HG02981 (cell line): Measurements from ENCODE around the gene SLC39A3.
"Not testable (repeated sequence)": the region's sequence is repeated elsewhere in the genome, so short reads cannot be mapped to it uniquely, and the experiment has no call there.

Source experiments
- ATAC-seq: cut with Tn5 transposase; IDR thresholded peaks from one replicate; pipeline ENCODE4 v1.9.1; 2021; ENCODE audit warnings: mild to moderate bottlenecking, moderate library complexity; ENCODE audit not compliant: unreplicated experiment

SLC39A3 gene

GRCh38 chr19:2724148-2724557 lies 15.7 kb downstream of the SLC39A3 start:
- no peak for ATAC-seq

- no peak for ATAC-seq
Measured at GRCh38 chr19:2723747-2724146, 16.1 kb downstream of the SLC39A3 start.

- no peak for ATAC-seq
Measured at GRCh38 chr19:2723345-2723715, 16.5 kb downstream of the SLC39A3 start.

GRCh38 chr19:2722541-2723344 lies 17.1 kb downstream of the SLC39A3 start:
- ATAC-seq: no peak

- no peak for ATAC-seq
Measured at GRCh38 chr19:2721570-2722540, 18.0 kb downstream of the SLC39A3 start.

GRCh38 chr19:2720777-2721569 lies 18.8 kb downstream of the SLC39A3 start, which contains the start of gene DIRAS1:
TSS of gene DIRAS1 (minus strand) at chr19:2721372. CDS start at chr19:2717806, 3,566 bp downstream.
- ATAC-seq: no peak

- no peak for ATAC-seq
Measured at GRCh38 chr19:2719920-2720776, 19.7 kb downstream of the SLC39A3 start.

- no peak for ATAC-seq
Measured at GRCh38 chr19:2719232-2719735, 20.5 kb downstream of the SLC39A3 start.

- ATAC-seq: no peak
Measured at GRCh38 chr19:2717638-2718541, 21.9 kb downstream of the SLC39A3 start.

- ATAC-seq: no peak
Measured at GRCh38 chr19:2716722-2717637, 22.8 kb downstream of the SLC39A3 start.

- no peak for ATAC-seq
Measured at GRCh38 chr19:2716275-2716650, 23.6 kb downstream of the SLC39A3 start.

- ATAC-seq: no peak
Measured at GRCh38 chr19:2715470-2716274, 24.1 kb downstream of the SLC39A3 start.

- no peak for ATAC-seq
Measured at GRCh38 chr19:2714531-2715269, 25.1 kb downstream of the SLC39A3 start.

GRCh38 chr19:2714102-2714501 lies 25.7 kb downstream of the SLC39A3 start:
- not testable (repeated sequence) for ATAC-seq

- not testable (repeated sequence) for ATAC-seq
Measured at GRCh38 chr19:2713170-2713569, 26.6 kb downstream of the SLC39A3 start.

- no peak for ATAC-seq
Measured at GRCh38 chr19:2711875-2712205, 28.0 kb downstream of the SLC39A3 start.
